H9 (cell line): Measurements from ENCODE around the gene KDM5B. TPM values are rescaled to one million over a fixed set of nuclear protein-coding genes. Genes with fewer than 3 reads are reported as not detected.

Source experiments
- DNase-seq: peaks from one replicate; pipeline ENCODE4 v3.0.0-alpha.2; 2017
- H2AFZ ChIP-seq: one replicate; pipeline ENCODE4 v1.6.1; 2013; ENCODE audit warnings: mild to moderate bottlenecking, low read length, control low read depth, moderate library complexity
- H2AK5ac ChIP-seq: 2 replicates; pipeline ENCODE4 v1.6.1; 2013; ENCODE audit warnings: low read length, control low read depth, mixed read lengths; ENCODE audit not compliant: insufficient read length
- H2BK120ac ChIP-seq: one replicate; pipeline ENCODE4 v1.6.1; 2013; ENCODE audit warnings: low read depth, mild to moderate bottlenecking, low read length, control low read depth, inconsistent platforms; ENCODE audit not compliant: poor library complexity, severe bottlenecking
- H2BK12ac ChIP-seq: 2 replicates; pipeline ENCODE4 v1.6.1; 2013; ENCODE audit warnings: low read length, control low read depth, mixed read lengths, low read depth; ENCODE audit not compliant: insufficient read length
- H2BK15ac ChIP-seq: 2 replicates; pipeline ENCODE4 v1.6.1; 2013; ENCODE audit warnings: low read depth, low read length, control low read depth
- H2BK20ac ChIP-seq: one replicate; pipeline ENCODE4 v1.6.1; 2013; ENCODE audit warnings: low read depth, mild to moderate bottlenecking, low read length, control low read depth, inconsistent platforms; ENCODE audit not compliant: poor library complexity, severe bottlenecking
- H2BK5ac ChIP-seq: 2 replicates; pipeline ENCODE4 v1.6.1; 2013; ENCODE audit warnings: low read length, control low read depth, mixed read lengths; ENCODE audit not compliant: insufficient read length
- H3K14ac ChIP-seq: 2 replicates; pipeline ENCODE4 v1.6.1; 2013; ENCODE audit warnings: low read length, control low read depth; ENCODE audit not compliant: insufficient read depth
- H3K18ac ChIP-seq: 2 replicates; pipeline ENCODE4 v1.6.1; 2013; ENCODE audit warnings: low read depth, mild to moderate bottlenecking, mixed read lengths, low read length, control low read depth; ENCODE audit not compliant: insufficient read length
- H3K23ac ChIP-seq: 2 replicates; pipeline ENCODE4 v1.6.1; 2013; ENCODE audit warnings: low read length, control low read depth, mixed read lengths, low read depth; ENCODE audit not compliant: insufficient read length
- H3K23me2 ChIP-seq: 2 replicates; pipeline ENCODE4 v1.6.1; 2013; ENCODE audit warnings: low read depth, mild to moderate bottlenecking, mixed read lengths, low read length, control low read depth; ENCODE audit not compliant: insufficient read length, poor library complexity, severe bottlenecking
- H3K27ac ChIP-seq: 2 replicates; pipeline ENCODE4 v1.5.1; 2013; ENCODE audit warnings: low read length, control low read depth, mixed read lengths, low read depth; ENCODE audit not compliant: insufficient read length
- H3K27me3 ChIP-seq: 2 replicates; pipeline ENCODE4 v1.6.1; 2013; ENCODE audit warnings: low read length, control low read depth, inconsistent platforms; ENCODE audit not compliant: insufficient read depth
- H3K4ac ChIP-seq: 2 replicates; pipeline ENCODE4 v1.6.1; 2013; ENCODE audit warnings: low read depth, mild to moderate bottlenecking, control low read depth, inconsistent platforms, low read length, moderate library complexity
- H3K4me1 ChIP-seq: 2 replicates; pipeline ENCODE4 v1.6.1; 2013; ENCODE audit warnings: low read length, control low read depth, inconsistent platforms; ENCODE audit not compliant: insufficient read depth
- H3K4me2 ChIP-seq: 2 replicates; pipeline ENCODE4 v1.6.1; 2013; ENCODE audit warnings: low read length, control low read depth, mixed read lengths; ENCODE audit not compliant: insufficient read length, insufficient read depth
- H3K56ac ChIP-seq: 2 replicates; pipeline ENCODE4 v1.6.1; 2013; ENCODE audit warnings: low read depth, mild to moderate bottlenecking, mixed read lengths, low read length, control low read depth; ENCODE audit not compliant: insufficient read length
- H3K79me1 ChIP-seq: 2 replicates; pipeline ENCODE4 v1.6.1; 2013; ENCODE audit warnings: low read depth, mild to moderate bottlenecking, moderate library complexity, low read length, control low read depth, inconsistent platforms; ENCODE audit not compliant: insufficient read depth, poor library complexity, severe bottlenecking
- H3K79me2 ChIP-seq: 2 replicates; pipeline ENCODE4 v1.6.1; 2013; ENCODE audit warnings: low read length, control low read depth, inconsistent platforms; ENCODE audit not compliant: insufficient read depth
- H3K9ac ChIP-seq: 2 replicates; pipeline ENCODE4 v1.6.1; 2013; ENCODE audit warnings: low read length, control low read depth, mixed read lengths; ENCODE audit not compliant: insufficient read length; ENCODE audit errors: extremely low read depth
- H3K9me3 ChIP-seq: one replicate; pipeline ENCODE4 v1.6.1; 2013; ENCODE audit warnings: low read depth, low read length, inconsistent platforms; ENCODE audit not compliant: control insufficient read depth
- H3T11ph ChIP-seq: one replicate; pipeline ENCODE4 v1.6.1; 2013; ENCODE audit warnings: mild to moderate bottlenecking, low read length, control low read depth, inconsistent platforms
- H4K20me1 ChIP-seq: one replicate; pipeline ENCODE4 v1.6.1; 2013; ENCODE audit not compliant: control insufficient read depth, insufficient read length, insufficient read depth
- H4K5ac ChIP-seq: 2 replicates; pipeline ENCODE4 v1.6.1; 2013; ENCODE audit warnings: low read depth, mild to moderate bottlenecking, mixed read lengths, low read length, control low read depth; ENCODE audit not compliant: insufficient read length
- H4K8ac ChIP-seq: replicated peaks from 2 replicates; pipeline ENCODE4 v1.6.1; 2013; ENCODE audit warnings: low read length, control low read depth, mixed read lengths, low read depth; ENCODE audit not compliant: insufficient read length
- H4K91ac ChIP-seq: 2 replicates; pipeline ENCODE4 v1.6.1; 2013; ENCODE audit warnings: low read depth, mild to moderate bottlenecking, moderate library complexity, mixed read lengths, low read length, control low read depth; ENCODE audit not compliant: insufficient read length
- H3K27ac Mint-ChIP-seq, 3 experiments: 2 replicates in 2 of 3; 3 replicates in 1 of 3; pipeline ENCODE4 v1.8.0; 2020 to 2021; ENCODE audit warnings: mixed read lengths in 3 of 3, mild to moderate bottlenecking in 1 of 3, moderate library complexity in 1 of 3
- H3K27me3 Mint-ChIP-seq: 2 replicates; pipeline ENCODE4 v1.8.0; 2021; ENCODE audit warnings: low read depth, mild to moderate bottlenecking, moderate library complexity, mixed read lengths
- H3K36me3 Mint-ChIP-seq, 3 experiments: 2 replicates in 2 of 3; 3 replicates in 1 of 3; pipeline ENCODE4 v1.8.0; 2020 to 2021; ENCODE audit warnings: low read depth in 3 of 3, mixed read lengths in 3 of 3; ENCODE audit not compliant: insufficient read depth in 1 of 3
- H3K4me1 Mint-ChIP-seq, 2 experiments: 2 replicates each; pipeline ENCODE4 v1.8.0; 2020; ENCODE audit warnings: mixed read lengths in 2 of 2
- H3K4me3 Mint-ChIP-seq, 2 experiments: 2 replicates in 1 of 2; 3 replicates in 1 of 2; pipeline ENCODE4 v1.8.0; 2020 to 2021; ENCODE audit warnings: mild to moderate bottlenecking in 2 of 2, mixed read lengths in 2 of 2, moderate library complexity in 1 of 2
- H3K9me3 Mint-ChIP-seq, 2 experiments: 2 replicates in 1 of 2; 3 replicates in 1 of 2; pipeline ENCODE4 v1.8.0; 2020; ENCODE audit warnings: mild to moderate bottlenecking in 2 of 2, mixed read lengths in 2 of 2, moderate library complexity in 1 of 2
- CTCF ChIP-seq: fragments of 200-600 bp; sonication (generic); conservative IDR thresholded peaks from 3 replicates; pipeline ENCODE4 v1.8.0; 2021; ENCODE audit warnings: antibody characterized with exemption, mild to moderate bottlenecking
- WGBS: extraction: QIAGEN DNeasy Blood & Tissue Kit; methylation state at CpG from one replicate; pipeline ENCODE4 v1.1.7; 2013; ENCODE audit warnings: missing lambda C conversion rate, low lambda C conversion rate, mixed read lengths; ENCODE audit not compliant: insufficient read length; ENCODE audit errors: extremely low coverage; 5-methylcytosine and 5-hydroxymethylcytosine counted together
- total RNA-seq: library from RNA; stranded (reverse); gene quantifications from 2 replicates; pipeline ENCODE4 v1.2.1, GENCODE V29; 2021

Gene KDM5B
- total RNA-seq, 1 experiment from 2014 or later, result 210 TPM

DNA sequence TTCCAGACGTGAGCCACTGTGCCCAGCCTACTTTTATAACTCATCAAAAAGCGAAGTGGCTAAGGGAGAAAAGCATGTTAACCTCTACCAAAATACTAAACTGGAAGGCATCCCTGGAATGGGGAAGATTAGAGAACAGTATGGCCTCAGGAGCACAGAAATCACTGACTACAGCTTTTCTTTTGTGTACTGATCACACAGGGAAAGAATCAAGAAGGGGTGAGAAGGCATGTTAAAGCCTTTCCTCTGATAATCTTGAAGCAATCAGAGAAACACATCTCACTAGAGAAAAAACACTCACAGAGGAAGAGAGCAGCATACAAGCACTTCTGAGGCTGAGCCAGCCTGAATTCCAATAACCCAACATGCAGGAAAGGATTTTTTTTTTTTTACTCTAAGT, 13.2 kb upstream of the KDM5B start:
- H3K9ac ChIP-seq, result no peak overlapping the region
- no peaks in the 10 kb centered on the region for H3K27me3 ChIP-seq
- no peak overlapping the region for H4K8ac ChIP-seq
- Mint-ChIP-seq H3K4me1 (peaks cover 4 to 6% of the 10 kb centered on the region in 2 experiments; a peak in 3 of 4 replicates), H3K4me3 (no peak overlapping the region), H3K9me3 (no peaks in the 10 kb centered on the region), H3K36me3 (no peaks in the 10 kb centered on the region; a peak in 1 of 7 replicates), H3K27ac (no peak overlapping the region), H3K27me3 (peaks cover 9% of the 10 kb centered on the region)
- no peaks in the 10 kb centered on the region for H3K9me3 ChIP-seq
- no peak overlapping the region for H3T11ph ChIP-seq
- H4K5ac ChIP-seq, result no peak overlapping the region
- no peaks in the 10 kb centered on the region for H3K79me1 ChIP-seq
- DNase-seq, result no peak
- no peak overlapping the region for H3K23ac ChIP-seq
- H2BK20ac ChIP-seq, result no peak overlapping the region
- H2AK5ac ChIP-seq, result no peak overlapping the region
- no peak overlapping the region for H3K14ac ChIP-seq
- H2BK15ac ChIP-seq, result no peak overlapping the region
- H3K79me2 ChIP-seq, result no peaks in the 10 kb centered on the region
- no CpG with 5 or more reads among the region's 2 CpGs for WGBS
- H2BK12ac ChIP-seq, result no peak overlapping the region
- no peak overlapping the region for H3K4ac ChIP-seq
- H2AFZ ChIP-seq, result no peak overlapping the region
- H4K20me1 ChIP-seq, result no peaks in the 10 kb centered on the region
- H3K4me2 ChIP-seq, result no peak overlapping the region
- H3K56ac ChIP-seq, result no peak overlapping the region
- no peaks in the 10 kb centered on the region for H3K23me2 ChIP-seq
- no peak for TF ChIP-seq CTCF
- H2BK120ac ChIP-seq, result no peak overlapping the region
- H4K91ac ChIP-seq, result no peak overlapping the region
- no peaks in the 10 kb centered on the region for H3K4me1 ChIP-seq
- H2BK5ac ChIP-seq, result no peak overlapping the region
- no peak overlapping the region for H3K27ac ChIP-seq
- no peak overlapping the region for H3K18ac ChIP-seq
